Measurements from ENCODE around the gene GGNBP2. TPM values are rescaled to one million over a fixed set of nuclear protein-coding genes. Genes with fewer than 3 reads are reported as not detected.

The GGNBP2 gene
- total and polyA plus RNA-seq, 2 of the 8 experiments (the other 6 are each of a cell fraction or from before 2014, with no cell fraction given): 29.2 to 35.8 TPM

GRCh38 chr17:36610474-36610873 is 65.8 kb downstream of the GGNBP2 start:
- FAIRE-seq (no peak), DNase-seq (ENCODE audit: low read depth in 1 of 2, low spot score in 2 of 2) (no peak)
- Histone ChIP-seq H3K79me1 (ENCODE audit: low read depth, low read length) (peaks cover 6% of the 10 kb centered on the region), H3K9ac (replicated peaks in 1 of 4; ENCODE audit: extremely low read depth in 1 of 4, low read depth in 3 of 4, low read length in 3 of 4) (no peak overlapping the region), H4K5ac (ENCODE audit: insufficient read length, low read depth, low read length) (no peak overlapping the region), H2BK20ac (ENCODE audit: low read length) (no peak overlapping the region), H3K14ac (ENCODE audit: insufficient read length) (no peak overlapping the region), H3K27me3 (replicated peaks in 1 of 4; ENCODE audit: control insufficient read depth in 3 of 4, extremely low read depth in 1 of 4, insufficient read depth in 3 of 4, low read length in 3 of 4) (no peaks in the 10 kb centered on the region), H2AFZ (ENCODE audit: low read length) (no peak overlapping the region), H3K56ac (replicated peaks; ENCODE audit: insufficient read length, low read depth, low read length) (no peak overlapping the region), H4K91ac (replicated peaks; ENCODE audit: insufficient read length, low read length) (no peak overlapping the region), H3K79me2 (ENCODE audit: control insufficient read depth in 1 of 2, insufficient read depth in 2 of 2, low read length in 2 of 2) (peaks cover 0 to 8% of the 10 kb centered on the region in 2 experiments; a peak in 1 of 4 replicates), H2AK5ac (ENCODE audit: low read depth, low read length) (no peak overlapping the region), H2BK15ac (ENCODE audit: low read length) (no peak overlapping the region), H2BK12ac (ENCODE audit: low read depth, low read length) (no peak overlapping the region), H3K36me3 (ENCODE audit: control insufficient read depth in 2 of 4, insufficient read depth in 4 of 4, low read length in 3 of 4) (peaks cover 0 to 3% (median 0%) of the 10 kb centered on the region in 4 experiments; a peak in 1 of 8 replicates), H3K23ac (ENCODE audit: insufficient read length) (no peak overlapping the region), H3K4ac (replicated peaks; ENCODE audit: insufficient read length, low read depth, low read length) (no peak overlapping the region), H3K27ac (ENCODE audit: low read depth, low read length) (no peak overlapping the region), H2BK5ac (ENCODE audit: low read depth, low read length) (no peak overlapping the region), H3K4me1 (replicated peaks in 1 of 4; ENCODE audit: control insufficient read depth in 3 of 4, insufficient read depth in 4 of 4, low read length in 3 of 4) (peaks cover 9 to 20% (median 16%) of the 10 kb centered on the region in 4 experiments), H3K4me3 (ENCODE audit: extremely low read depth in 1 of 4, insufficient read depth in 2 of 4, low read depth in 3 of 4, low read length in 4 of 4) (no peak overlapping the region), H3K18ac (ENCODE audit: extremely low read depth, low read length) (no peak overlapping the region), H3K4me2 (ENCODE audit: insufficient read depth in 1 of 2, low read depth in 2 of 2, low read length in 2 of 2) (no peak overlapping the region), H3K9me3 (ENCODE audit: insufficient read depth in 2 of 2, low read depth in 1 of 2, low read length in 1 of 2) (no peaks in the 10 kb centered on the region), H4K8ac (ENCODE audit: extremely low read depth, insufficient read depth, low read length) (no peak overlapping the region), H2BK120ac (replicated peaks; ENCODE audit: low read depth, low read length) (no peak overlapping the region), H4K20me1 (replicated peaks in 1 of 2; ENCODE audit: control insufficient read depth in 1 of 2, insufficient read depth in 2 of 2, low read length in 2 of 2) (peaks cover 2 to 3% of the 10 kb centered on the region in 2 experiments), H3K23me2 (ENCODE audit: low read depth, low read length) (no peaks in the 10 kb centered on the region)
- CTCF ChIA-PET (ENCODE audit: partially characterized antibody): interaction anchor here (0.7 to 9.9 kb wide), 11 partner anchors 8 to 158 kb away, joined by 3 to 122 read pairs (median 4); partner anchors contain the start of gene MRM1
- WGBS, 2 experiments (ENCODE audit: extremely low coverage in 1 of 2, insufficient coverage in 1 of 2, insufficient read length in 1 of 2, insufficient replicate concordance in 2 of 2, low coverage in 1 of 2, low lambda C conversion rate in 2 of 2, missing lambda C conversion rate in 1 of 2): 92% methylated on average over 6 of the region's 6 CpGs; no CpG with 5 or more reads in 1 of the 2 experiments
- POLR2A ChIA-PET (ENCODE audit: partially characterized antibody): interaction anchor here (0.6 to 1.1 kb wide), 2 partner anchors 9 to 66 kb away, joined by 3 read pairs; partner anchors contain the start of genes GGNBP2 and MRM1
- TF ChIP-seq RFX5 (IDR thresholded peaks at IDR 0.05; ENCODE audit: borderline replicate concordance, low read depth, low read length) (no peak), ZNF274 (IDR thresholded peaks at IDR 0.05; ENCODE audit: borderline replicate concordance, extremely low read depth, low read length) (no peak), SP1 (IDR thresholded peaks at IDR 0.05; ENCODE audit: low read depth, low read length) (no peak), KDM5A (IDR thresholded peaks at IDR 0.05; ENCODE audit: low read length) (no peak), CTBP2 (IDR thresholded peaks at IDR 0.05; ENCODE audit: borderline replicate concordance, insufficient read depth, insufficient read length, low read length) (no peak), CHD2 (IDR thresholded peaks at IDR 0.05; ENCODE audit: low read length) (no peak), CBX5 (IDR thresholded peaks at IDR 0.05; ENCODE audit: low read depth, low read length) (no peak), PHF8 (conservative IDR thresholded peaks at IDR 0.05; ENCODE audit: low read depth, low read length) (no peak), BRCA1 (IDR thresholded peaks at IDR 0.05; ENCODE audit: low read depth, low read length) (no peak), GABPA (IDR thresholded peaks at IDR 0.05; ENCODE audit: borderline replicate concordance, insufficient read depth, low read length) (no peak), POLR2A (IDR thresholded peaks at IDR 0.05; ENCODE audit: control extremely low read depth in 1 of 2, low read depth in 2 of 2, low read length in 2 of 2) (no peak), JUND (IDR thresholded peaks at IDR 0.05; ENCODE audit: low read length) (no peak)
